ENCODE measurements around the gene PATJ.

DNA sequence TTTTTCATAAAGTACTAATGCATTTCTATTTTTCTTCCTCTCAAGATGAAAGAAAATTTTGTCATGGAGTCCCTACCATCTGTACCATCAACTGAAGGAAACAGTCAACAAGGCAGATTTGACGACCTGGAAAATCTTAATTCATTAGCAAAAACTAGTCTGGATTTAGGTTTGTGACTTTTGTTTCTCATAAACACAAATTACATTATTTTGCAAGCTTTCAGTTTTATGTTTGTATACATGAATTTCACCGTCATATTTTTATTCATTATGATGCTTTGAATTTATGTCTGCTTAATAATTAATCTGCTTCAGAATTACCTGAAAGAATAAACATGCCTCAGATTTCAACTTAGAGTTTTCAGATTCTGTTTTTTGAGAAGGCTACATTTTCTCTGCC lies 132.9 kb downstream of the PATJ start:
- TF ChIP-seq POLR2A (IDR thresholded peaks at IDR 0.05): no peak
- TF ChIP-seq, protein P1, sequence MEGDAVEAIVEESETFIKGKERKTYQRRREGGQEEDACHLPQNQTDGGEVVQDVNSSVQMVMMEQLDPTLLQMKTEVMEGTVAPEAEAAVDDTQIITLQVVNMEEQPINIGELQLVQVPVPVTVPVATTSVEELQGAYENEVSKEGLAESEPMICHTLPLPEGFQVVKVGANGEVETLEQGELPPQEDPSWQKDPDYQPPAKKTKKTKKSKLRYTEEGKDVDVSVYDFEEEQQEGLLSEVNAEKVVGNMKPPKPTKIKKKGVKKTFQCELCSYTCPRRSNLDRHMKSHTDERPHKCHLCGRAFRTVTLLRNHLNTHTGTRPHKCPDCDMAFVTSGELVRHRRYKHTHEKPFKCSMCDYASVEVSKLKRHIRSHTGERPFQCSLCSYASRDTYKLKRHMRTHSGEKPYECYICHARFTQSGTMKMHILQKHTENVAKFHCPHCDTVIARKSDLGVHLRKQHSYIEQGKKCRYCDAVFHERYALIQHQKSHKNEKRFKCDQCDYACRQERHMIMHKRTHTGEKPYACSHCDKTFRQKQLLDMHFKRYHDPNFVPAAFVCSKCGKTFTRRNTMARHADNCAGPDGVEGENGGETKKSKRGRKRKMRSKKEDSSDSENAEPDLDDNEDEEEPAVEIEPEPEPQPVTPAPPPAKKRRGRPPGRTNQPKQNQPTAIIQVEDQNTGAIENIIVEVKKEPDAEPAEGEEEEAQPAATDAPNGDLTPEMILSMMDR (IDR thresholded peaks at IDR 0.05): no peak

Data from esophagus squamous epithelium (tissue), 4 donors.